Measurements from ENCODE around the gene MMRN2. TPM values are rescaled to one million over a fixed set of nuclear protein-coding genes. Genes with fewer than 3 reads are reported as not detected.

MMRN2 gene
- total and polyA plus RNA-seq, 2 experiments from 2014 or later, result 1.2 to 4.5 TPM

DNA sequence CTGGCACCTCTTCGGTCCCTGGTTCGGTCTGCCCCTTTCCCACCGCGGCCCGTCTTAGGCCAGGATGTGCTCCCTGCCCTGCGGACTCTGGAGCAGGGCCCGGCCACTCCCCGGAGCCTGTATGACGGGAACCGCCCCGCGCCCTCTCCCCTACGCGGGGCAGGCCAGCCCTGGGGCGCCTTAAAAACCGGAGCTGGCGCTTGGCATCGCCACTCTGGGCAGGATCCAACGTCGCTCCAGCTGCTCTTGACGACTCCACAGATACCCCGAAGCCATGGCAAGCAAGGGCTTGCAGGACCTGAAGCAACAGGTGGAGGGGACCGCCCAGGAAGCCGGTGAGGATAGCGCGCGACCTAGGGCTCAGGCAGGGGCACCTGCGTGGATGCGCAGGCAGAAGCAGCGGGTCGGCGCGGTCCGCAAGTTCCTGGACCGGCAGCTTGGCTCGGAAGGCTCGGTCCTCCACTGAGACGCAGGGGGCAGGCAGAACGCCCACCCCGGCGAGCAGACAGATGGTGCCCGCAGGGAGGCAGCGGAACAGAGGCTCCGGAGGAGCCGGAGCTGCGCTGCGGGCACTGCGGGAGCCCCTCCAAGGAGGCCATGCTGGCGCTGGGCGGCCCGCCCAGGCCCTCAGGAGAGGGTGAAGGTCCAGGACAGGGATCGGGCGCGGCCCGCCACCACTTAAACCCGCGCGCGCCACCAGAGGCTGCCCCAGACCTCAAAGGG lies 11.0 kb upstream of the MMRN2 start, which contains the start of gene ADIRF:
TSS of gene ADIRF (plus strand) at position 212 of the 723 bp plus-strand sequence. CDS start at position 275, 63 bp downstream.
- Histone ChIP-seq H3F3A (ENCODE audit: insufficient read depth) (peaks cover 27% of the 10 kb centered on the region), H3K27ac (peak within 1 kb of the TSS; percentile 99)
- 3 to 4% methylated on average over 51 to 59 of the region's 59 CpGs for WGBS, 2 experiments (ENCODE audit: low coverage in 1 of 2, low lambda C conversion rate in 2 of 2, missing lambda C conversion rate in 2 of 2)

GRCh38 chr10:86967481-86967941 lies 10.1 kb upstream of the MMRN2 start:
- Histone ChIP-seq H3F3A (ENCODE audit: insufficient read depth) (peaks cover 26% of the 10 kb centered on the region), H3K4me2 (ENCODE audit: unreplicated experiment) (peak overlapping the region; percentile 100), H4K20me1 (ENCODE audit: insufficient read depth) (no peaks in the 10 kb centered on the region), H3K4me1 (ENCODE audit: insufficient read depth) (peaks cover 45% of the 10 kb centered on the region), H3K9me3 (ENCODE audit: low read depth) (no peaks in the 10 kb centered on the region), H3K27me3 (replicated peaks; ENCODE audit: insufficient read depth) (no peaks in the 10 kb centered on the region), H3K4me3 (peak overlapping the region; percentile 94), H3K27ac (no peak overlapping the region), H2AFZ (no peak overlapping the region), H3K9me2 (ENCODE audit: insufficient read depth) (no peaks in the 10 kb centered on the region), H3K36me3 (ENCODE audit: low read depth) (no peaks in the 10 kb centered on the region), H3K9ac (peak overlapping the region; percentile 100), H3K79me2 (ENCODE audit: insufficient read depth) (peaks cover 18% of the 10 kb centered on the region)
- no peak for DNase-seq
- in situ Hi-C loops (cut with MboI), result no loop called here
- TF ChIP-seq EZH2phosphoT487 (IDR thresholded peaks at IDR 0.05; ENCODE audit: insufficient read depth, low read depth), result no peak
- 53 to 56% methylated on average over 7 of the region's 7 CpGs for WGBS, 2 experiments (ENCODE audit: low coverage in 1 of 2, low lambda C conversion rate in 2 of 2, missing lambda C conversion rate in 2 of 2)

More for the DNA sequence above, 11.0 kb upstream of the MMRN2 start, which contains the start of gene ADIRF:
- DNase-seq, result peak; percentile 62
- peak within 1 kb of the TSS; percentile 40 for H2AFZ ChIP-seq
- no peaks in the 10 kb centered on the region for H3K9me3 ChIP-seq (ENCODE audit: low read depth)
- TF ChIP-seq EZH2 (IDR thresholded peaks at IDR 0.05; ENCODE audit: insufficient read depth, poor library complexity, severe bottlenecking) (no peak), EZH2phosphoT487 (IDR thresholded peaks at IDR 0.05; ENCODE audit: insufficient read depth, low read depth) (no peak)
- no peaks in the 10 kb centered on the region for H3K36me3 ChIP-seq (ENCODE audit: low read depth)
- peak within 1 kb of the TSS; percentile 94 for H3K4me3 ChIP-seq
- no peaks in the 10 kb centered on the region for H4K20me1 ChIP-seq (ENCODE audit: insufficient read depth)
- no peaks in the 10 kb centered on the region for H3K9me2 ChIP-seq (ENCODE audit: insufficient read depth)
- H3K4me2 ChIP-seq (ENCODE audit: unreplicated experiment), result peak within 1 kb of the TSS; percentile 100
- peak within 1 kb of the TSS; percentile 100 for H3K9ac ChIP-seq
- in situ Hi-C loops (cut with MboI), result no loop called here
- H3K79me2 ChIP-seq (ENCODE audit: insufficient read depth), result peaks cover 18% of the 10 kb centered on the region
- H3K27me3 ChIP-seq (replicated peaks; ENCODE audit: insufficient read depth), result no peaks in the 10 kb centered on the region
- H3K4me1 ChIP-seq (ENCODE audit: insufficient read depth), result peaks cover 45% of the 10 kb centered on the region

DNA sequence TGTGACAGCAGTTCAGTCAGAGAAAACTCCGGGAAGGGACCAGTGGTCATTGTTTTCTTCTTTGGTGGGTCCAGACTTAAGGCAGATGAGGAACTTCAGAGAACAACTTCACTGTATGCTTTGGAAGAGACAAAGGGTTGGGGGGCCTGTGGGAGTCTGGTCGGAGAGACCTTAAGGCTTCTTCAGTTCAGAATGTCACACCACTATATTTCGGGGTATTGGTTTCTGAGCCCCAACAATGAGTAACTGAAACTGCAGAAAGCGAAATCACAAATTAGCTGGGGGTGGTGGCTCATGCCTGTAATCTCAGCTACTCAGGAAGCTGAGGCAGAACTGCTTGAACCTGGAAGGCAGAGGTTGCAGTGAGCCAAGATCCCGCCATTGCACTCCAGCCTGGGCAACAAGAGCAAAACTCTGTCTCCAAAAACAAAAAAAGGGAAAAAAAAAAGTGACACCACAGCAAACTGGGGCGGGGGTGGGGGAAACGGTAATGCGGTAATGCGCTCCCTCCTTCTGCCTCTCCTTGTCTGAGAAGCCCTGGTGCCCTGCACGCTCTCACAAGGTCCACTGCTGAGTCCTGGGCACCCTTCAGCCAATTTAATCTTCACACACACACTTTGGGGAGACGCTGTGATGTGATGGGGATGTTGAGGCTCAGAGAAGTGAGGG lies 8.7 kb upstream of the MMRN2 start:
- in situ Hi-C loops (cut with MboI), result no loop called here
- no peak for DNase-seq
- peak overlapping the region; percentile 49 for H3K27ac ChIP-seq
- no peaks in the 10 kb centered on the region for H3K9me3 ChIP-seq (ENCODE audit: low read depth)
- peak overlapping the region; percentile 52 for H3K9ac ChIP-seq
- H4K20me1 ChIP-seq (ENCODE audit: insufficient read depth), result no peaks in the 10 kb centered on the region
- H3F3A ChIP-seq (ENCODE audit: insufficient read depth), result peaks cover 18% of the 10 kb centered on the region
- H3K4me3 ChIP-seq, result no peak overlapping the region
- H3K79me2 ChIP-seq (ENCODE audit: insufficient read depth), result peaks cover 18% of the 10 kb centered on the region
- no peaks in the 10 kb centered on the region for H3K27me3 ChIP-seq (replicated peaks; ENCODE audit: insufficient read depth)
- peak overlapping the region; percentile 79 for H2AFZ ChIP-seq
- no peaks in the 10 kb centered on the region for H3K9me2 ChIP-seq (ENCODE audit: insufficient read depth)
- 41 to 49% methylated on average over 11 of the region's 11 CpGs for WGBS, 2 experiments (ENCODE audit: low coverage in 1 of 2, low lambda C conversion rate in 2 of 2, missing lambda C conversion rate in 2 of 2)
- H3K4me1 ChIP-seq (ENCODE audit: insufficient read depth), result peaks cover 35% of the 10 kb centered on the region
- H3K36me3 ChIP-seq (ENCODE audit: low read depth), result no peaks in the 10 kb centered on the region
- peak overlapping the region; percentile 50 for H3K4me2 ChIP-seq (ENCODE audit: unreplicated experiment)
- no peak for TF ChIP-seq EZH2phosphoT487 (IDR thresholded peaks at IDR 0.05; ENCODE audit: insufficient read depth, low read depth)
- no peak for TF ChIP-seq EZH2 (IDR thresholded peaks at IDR 0.05; ENCODE audit: insufficient read depth, poor library complexity, severe bottlenecking)

DNA sequence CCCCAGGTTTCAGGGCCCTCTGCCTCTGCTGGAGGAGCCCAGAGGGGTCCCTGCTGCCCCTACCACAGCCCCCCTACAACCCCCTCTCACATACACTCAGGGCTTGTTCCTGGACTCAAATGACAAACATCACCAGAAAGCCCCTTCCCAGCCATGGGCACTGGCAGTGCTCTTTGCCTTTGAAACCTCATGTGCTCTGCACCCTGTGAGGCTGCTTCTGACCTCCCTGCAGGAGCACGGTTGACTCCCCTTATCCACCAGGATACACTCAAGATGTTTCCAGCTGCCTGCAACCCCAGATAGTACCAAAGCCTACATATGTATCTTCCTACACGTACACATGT lies 7.4 kb upstream of the MMRN2 start:
- H3K9me3 ChIP-seq (ENCODE audit: low read depth), result no peaks in the 10 kb centered on the region
- H3K4me1 ChIP-seq (ENCODE audit: insufficient read depth), result peaks cover 27% of the 10 kb centered on the region
- no peaks in the 10 kb centered on the region for H3K27me3 ChIP-seq (replicated peaks; ENCODE audit: insufficient read depth)
- H3K9ac ChIP-seq, result no peak overlapping the region
- no peak overlapping the region for H2AFZ ChIP-seq
- H3K4me2 ChIP-seq (ENCODE audit: unreplicated experiment), result no peak overlapping the region
- H3F3A ChIP-seq (ENCODE audit: insufficient read depth), result peaks cover 8% of the 10 kb centered on the region
- in situ Hi-C loops (cut with MboI), result no loop called here
- H3K79me2 ChIP-seq (ENCODE audit: insufficient read depth), result peaks cover 18% of the 10 kb centered on the region
- TF ChIP-seq EZH2phosphoT487 (IDR thresholded peaks at IDR 0.05; ENCODE audit: insufficient read depth, low read depth), result no peak
- TF ChIP-seq EZH2 (IDR thresholded peaks at IDR 0.05; ENCODE audit: insufficient read depth, poor library complexity, severe bottlenecking), result no peak
- no peaks in the 10 kb centered on the region for H4K20me1 ChIP-seq (ENCODE audit: insufficient read depth)
- no peak for DNase-seq
- no peak overlapping the region for H3K27ac ChIP-seq
- 95 to 100% methylated on average over 2 of the region's 2 CpGs for WGBS, 2 experiments (ENCODE audit: low coverage in 1 of 2, low lambda C conversion rate in 2 of 2, missing lambda C conversion rate in 2 of 2)
- no peaks in the 10 kb centered on the region for H3K36me3 ChIP-seq (ENCODE audit: low read depth)
- H3K9me2 ChIP-seq (ENCODE audit: insufficient read depth), result no peaks in the 10 kb centered on the region
- H3K4me3 ChIP-seq, result no peak overlapping the region

Measured in GM23248 (cell line).